Measurements from ENCODE around the gene NEK1. TPM values are rescaled to one million over a fixed set of nuclear protein-coding genes. Genes with fewer than 3 reads are reported as not detected.

NEK1 gene
- polyA plus RNA-seq, 12 donors, result 9.7 to 16.7 (median 14.5) TPM; not detected in 1

GRCh38 chr4:169367826-169368225 is 244.6 kb downstream of the NEK1 start:
- DNase-seq, result no peak

GRCh38 chr4:169366821-169367220 is 245.6 kb downstream of the NEK1 start:
- no peak for DNase-seq

GRCh38 chr4:169362607-169363006 is 249.8 kb downstream of the NEK1 start:
- DNase-seq, result no peak

GRCh38 chr4:169361756-169362155 is 250.6 kb downstream of the NEK1 start:
- no peak for DNase-seq

GRCh38 chr4:169359961-169360360 is 252.4 kb downstream of the NEK1 start:
- no peak for DNase-seq

GRCh38 chr4:169352360-169352759 is 260.0 kb downstream of the NEK1 start:
- DNase-seq, result no peak

- DNase-seq, result no peak
Measured at GRCh38 chr4:169351872-169352271, 260.5 kb downstream of the NEK1 start.

GRCh38 chr4:169348541-169348940 is 263.8 kb downstream of the NEK1 start:
- DNase-seq, result no peak

- no peak for DNase-seq
Measured at GRCh38 chr4:169346840-169347239, 265.5 kb downstream of the NEK1 start.

- no peak for DNase-seq
Measured at GRCh38 chr4:169345316-169345721, 267.1 kb downstream of the NEK1 start.

Other genes starting within 250 kb of the NEK1 start
- 10 to 100 TPM in 11 of 12 donors, not detected in 1; 25.5 to 58.3 (median 38.6) TPM for gene CLCN3, start 8.0 kb upstream of the NEK1 start, polyA plus RNA-seq (ENCODE audit: insufficient read length in 12 of 12)
- gene HPF1, start 145.4 kb upstream of the NEK1 start, polyA plus RNA-seq (ENCODE audit: insufficient read length in 12 of 12), result 100 to 1,000 TPM in 1 of 12 donors, 10 to 100 TPM in 10, not detected in 1; 26.3 to 109 (median 37.9) TPM